Glutamatergic neuron (in vitro differentiated cells): ENCODE data around the gene PLCG1. TPM values are rescaled to one million over a fixed set of nuclear protein-coding genes. Genes with fewer than 3 reads are reported as not detected.
A peak's percentile ranks its signal among the peaks of the same experiment; 100 is the strongest.
"Not testable (repeated sequence)": the region's sequence is repeated elsewhere in the genome, so short reads cannot be mapped to it uniquely, and the experiment has no call there.

Experiments used
- DNase-seq: peaks from one replicate; pipeline ENCODE4 v3.0.0; 2022
- H3K27ac Mint-ChIP-seq: one replicate; pipeline ENCODE4 v1.8.0; 2020; ENCODE audit warnings: mild to moderate bottlenecking, mixed read lengths, inconsistent platforms; ENCODE audit not compliant: unreplicated experiment
- H3K27me3 Mint-ChIP-seq: one replicate; pipeline ENCODE4 v1.8.0; 2020; ENCODE audit warnings: mild to moderate bottlenecking, moderate library complexity, mixed read lengths, inconsistent platforms; ENCODE audit not compliant: unreplicated experiment
- H3K36me3 Mint-ChIP-seq: one replicate; pipeline ENCODE4 v1.8.0; 2020; ENCODE audit warnings: mild to moderate bottlenecking, mixed read lengths, inconsistent platforms; ENCODE audit not compliant: unreplicated experiment
- H3K4me1 Mint-ChIP-seq: one replicate; pipeline ENCODE4 v1.8.0; 2020; ENCODE audit warnings: mild to moderate bottlenecking, low read depth, mixed read lengths, inconsistent platforms; ENCODE audit not compliant: unreplicated experiment
- H3K4me3 Mint-ChIP-seq: one replicate; pipeline ENCODE4 v1.8.0; 2020; ENCODE audit warnings: mild to moderate bottlenecking, mixed read lengths, inconsistent platforms; ENCODE audit not compliant: unreplicated experiment
- H3K9me3 Mint-ChIP-seq: one replicate; pipeline ENCODE4 v1.8.0; 2020; ENCODE audit warnings: mild to moderate bottlenecking, moderate library complexity, mixed read lengths, inconsistent platforms; ENCODE audit not compliant: unreplicated experiment
- total RNA-seq: library from RNA; stranded (reverse); fragmentation: NEBNext Ultra II Directional; extraction: Animal tissue kit (Norgen Biotek cat#: 25700); gene quantifications from one replicate; pipeline ENCODE4 v1.2.1, GENCODE V29; 2021; ENCODE audit not compliant: unreplicated experiment
- TF ChIP-seq, protein P1 (sequence below): fragments of 200-600 bp; sonication (generic); IDR thresholded peaks from one replicate; pipeline ENCODE4 v1.5.0; 2021; ENCODE audit not compliant: partially characterized antibody, unreplicated experiment

Gene PLCG1
- total RNA-seq, 1 donor from 2014 or later = 458 TPM

DNA sequence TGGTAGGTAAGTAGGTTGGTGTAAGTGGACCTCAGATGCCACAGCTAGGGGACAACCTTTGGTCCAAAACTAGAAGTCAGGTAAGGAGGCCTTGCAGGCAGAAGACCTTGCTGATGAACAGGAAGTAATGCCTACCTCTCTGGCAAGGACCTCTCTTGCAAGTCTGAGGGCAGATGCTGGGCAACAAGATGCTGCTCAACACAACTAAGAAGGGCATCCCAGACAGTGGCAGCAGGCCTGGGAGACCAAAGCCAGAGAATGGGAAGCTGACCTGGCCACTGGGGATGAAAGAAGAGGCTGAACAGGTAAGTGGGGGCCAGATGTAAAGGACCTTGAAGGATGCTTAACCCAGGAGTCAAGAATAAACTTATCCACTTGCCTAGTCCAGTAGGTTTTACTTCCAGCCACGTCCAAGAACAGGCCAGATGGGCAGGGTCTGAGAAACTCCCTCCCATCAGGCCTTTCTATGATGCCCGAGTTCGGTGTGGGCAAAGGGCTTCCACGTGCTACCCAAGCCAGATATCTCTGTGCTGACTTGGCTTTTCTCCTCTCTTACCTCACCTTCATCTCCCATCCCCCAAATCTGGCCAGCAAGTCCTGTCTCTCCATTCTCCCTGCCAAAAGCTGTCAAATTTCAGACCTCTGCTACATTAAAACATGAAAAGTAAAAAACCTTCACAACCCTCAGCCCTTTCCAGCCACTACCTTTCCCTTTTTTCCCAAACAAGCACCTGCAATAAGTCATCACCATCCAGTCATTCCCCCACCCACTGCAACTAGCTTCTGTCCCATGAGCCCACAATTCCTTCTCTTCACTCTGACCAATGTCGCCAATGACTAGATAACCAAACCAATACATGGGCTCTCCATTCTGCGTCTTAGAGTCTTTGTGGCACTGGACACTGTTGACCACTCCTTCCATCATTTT is 11.5 kb upstream of the PLCG1 start:
- TF ChIP-seq, protein P1, sequence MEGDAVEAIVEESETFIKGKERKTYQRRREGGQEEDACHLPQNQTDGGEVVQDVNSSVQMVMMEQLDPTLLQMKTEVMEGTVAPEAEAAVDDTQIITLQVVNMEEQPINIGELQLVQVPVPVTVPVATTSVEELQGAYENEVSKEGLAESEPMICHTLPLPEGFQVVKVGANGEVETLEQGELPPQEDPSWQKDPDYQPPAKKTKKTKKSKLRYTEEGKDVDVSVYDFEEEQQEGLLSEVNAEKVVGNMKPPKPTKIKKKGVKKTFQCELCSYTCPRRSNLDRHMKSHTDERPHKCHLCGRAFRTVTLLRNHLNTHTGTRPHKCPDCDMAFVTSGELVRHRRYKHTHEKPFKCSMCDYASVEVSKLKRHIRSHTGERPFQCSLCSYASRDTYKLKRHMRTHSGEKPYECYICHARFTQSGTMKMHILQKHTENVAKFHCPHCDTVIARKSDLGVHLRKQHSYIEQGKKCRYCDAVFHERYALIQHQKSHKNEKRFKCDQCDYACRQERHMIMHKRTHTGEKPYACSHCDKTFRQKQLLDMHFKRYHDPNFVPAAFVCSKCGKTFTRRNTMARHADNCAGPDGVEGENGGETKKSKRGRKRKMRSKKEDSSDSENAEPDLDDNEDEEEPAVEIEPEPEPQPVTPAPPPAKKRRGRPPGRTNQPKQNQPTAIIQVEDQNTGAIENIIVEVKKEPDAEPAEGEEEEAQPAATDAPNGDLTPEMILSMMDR = no peak
- Mint-ChIP-seq H3K36me3 (peaks cover 11% of the 10 kb centered on the region), H3K27ac (no peak overlapping the region), H3K27me3 (no peaks in the 10 kb centered on the region), H3K4me1 (no peaks in the 10 kb centered on the region), H3K4me3 (no peak overlapping the region), H3K9me3 (peaks cover 3% of the 10 kb centered on the region)
- no peak for DNase-seq

DNA sequence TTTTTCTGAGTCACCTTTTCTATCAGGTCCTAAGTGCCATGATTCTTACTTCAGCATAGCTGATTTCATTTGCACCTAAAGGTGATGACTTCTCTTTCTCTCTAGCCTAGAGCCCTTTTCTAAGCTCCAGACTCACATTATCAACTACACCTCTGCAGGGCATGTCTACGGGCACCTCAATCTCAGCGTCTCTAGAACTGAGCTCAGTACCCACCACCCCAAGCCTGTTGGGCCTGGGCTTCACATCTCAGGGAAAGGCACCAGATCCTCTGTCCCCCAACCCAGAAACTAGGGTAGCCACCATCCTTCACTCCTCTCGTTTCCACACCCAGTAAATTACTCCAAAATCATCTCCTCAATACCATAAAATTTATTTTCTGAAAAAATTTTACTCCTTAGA is 10.6 kb upstream of the PLCG1 start:
- no peak overlapping the region for H3K4me3 Mint-ChIP-seq
- DNase-seq = no peak
- H3K4me1 Mint-ChIP-seq = no peaks in the 10 kb centered on the region
- peak overlapping the region; percentile 9 for H3K27ac Mint-ChIP-seq
- TF ChIP-seq, protein P1 = no peak
- H3K27me3 Mint-ChIP-seq = no peaks in the 10 kb centered on the region
- peaks cover 3% of the 10 kb centered on the region for H3K9me3 Mint-ChIP-seq
- peaks cover 11% of the 10 kb centered on the region for H3K36me3 Mint-ChIP-seq

DNA sequence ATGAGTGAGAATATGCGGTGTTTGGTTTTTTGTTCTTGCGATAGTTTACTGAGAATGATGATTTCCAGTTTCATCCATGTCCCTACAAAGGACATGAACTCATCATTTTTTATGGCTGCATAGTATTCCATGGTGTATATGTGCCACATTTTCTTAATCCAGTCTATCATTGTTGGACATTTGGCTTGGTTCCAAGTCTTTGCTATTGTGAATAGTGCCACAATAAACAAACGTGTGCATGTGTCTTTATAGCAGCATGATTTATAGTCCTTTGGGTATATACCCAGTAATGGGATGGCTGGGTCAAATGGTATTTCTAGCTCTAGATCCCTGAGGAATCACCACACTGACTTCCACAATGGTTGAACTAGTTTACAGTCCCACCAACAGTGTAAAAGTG is 9.0 kb upstream of the PLCG1 start:
- H3K36me3 Mint-ChIP-seq = peaks cover 11% of the 10 kb centered on the region
- H3K27ac Mint-ChIP-seq, DNase-seq, H3K4me1 Mint-ChIP-seq, H3K27me3 Mint-ChIP-seq, H3K4me3 Mint-ChIP-seq, H3K9me3 Mint-ChIP-seq: not testable (repeated sequence)

DNA sequence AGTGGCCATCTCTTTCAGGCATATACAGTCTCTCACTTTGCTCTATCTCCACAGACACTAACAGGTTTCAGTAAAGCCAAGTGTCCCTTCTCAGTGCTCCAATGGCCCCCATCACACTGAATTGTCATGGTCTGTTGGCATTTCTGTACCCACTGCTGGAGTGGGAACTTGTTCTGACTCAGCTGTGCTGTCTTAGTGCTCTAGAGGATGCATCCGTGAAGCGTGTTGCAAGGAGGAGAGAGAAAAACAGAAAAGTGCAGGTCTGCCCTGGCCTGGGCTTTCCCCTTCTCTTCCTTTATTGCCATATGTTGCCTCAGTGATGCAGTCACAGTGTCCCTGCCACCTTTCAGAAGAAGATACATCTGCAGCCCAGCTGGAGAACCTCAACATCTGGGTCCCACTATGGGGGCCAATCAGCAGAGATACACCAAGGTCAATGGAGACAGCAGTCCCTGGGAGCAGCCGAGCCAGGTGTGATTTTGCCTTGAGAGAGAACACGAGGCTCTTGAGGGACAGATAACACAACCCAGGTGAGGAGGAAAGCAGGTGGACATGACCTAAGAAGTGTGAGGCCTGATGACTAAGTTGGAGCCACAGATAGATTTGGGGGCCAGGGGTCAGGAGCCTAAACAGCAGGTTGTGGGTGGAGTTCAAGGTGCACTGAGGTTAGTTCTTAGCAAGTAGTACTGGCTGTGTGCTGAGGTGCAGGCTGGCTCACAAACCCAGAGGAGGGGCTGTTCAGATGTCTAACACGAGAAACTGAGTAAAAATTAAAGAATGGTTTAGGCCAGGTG is 5.6 kb upstream of the PLCG1 start:
- Mint-ChIP-seq H3K4me1 (peaks cover 15% of the 10 kb centered on the region), H3K4me3 (no peak overlapping the region), H3K27me3 (peaks cover 9% of the 10 kb centered on the region), H3K9me3 (peaks cover 10% of the 10 kb centered on the region), H3K36me3 (peaks cover 4% of the 10 kb centered on the region), H3K27ac (no peak overlapping the region)
- TF ChIP-seq, protein P1 = no peak
- no peak for DNase-seq

DNA sequence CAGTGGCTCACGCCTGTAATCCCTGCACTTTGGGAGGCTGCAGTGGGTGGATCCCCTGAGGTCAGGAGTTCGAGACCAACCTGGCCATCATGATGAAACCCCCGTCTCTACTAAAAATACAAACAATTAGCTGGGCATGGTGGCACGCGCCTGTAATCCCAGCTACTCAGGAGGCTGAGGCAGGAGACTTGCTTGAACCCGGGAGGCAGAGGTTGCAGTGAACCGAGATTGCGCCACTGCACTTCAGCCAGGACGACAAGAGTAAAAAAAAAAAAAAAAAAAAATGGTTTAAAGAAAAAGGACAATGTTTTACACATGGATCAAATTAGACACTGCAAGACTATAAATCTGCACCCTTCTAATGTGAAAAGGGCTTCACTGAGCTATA is 5.0 kb upstream of the PLCG1 start:
- DNase-seq, H3K4me3 Mint-ChIP-seq, H3K9me3 Mint-ChIP-seq, H3K27me3 Mint-ChIP-seq, H3K27ac Mint-ChIP-seq, H3K36me3 Mint-ChIP-seq: not testable (repeated sequence)
- peaks cover 15% of the 10 kb centered on the region for H3K4me1 Mint-ChIP-seq
